Stimulated activated CD4-positive, alpha-beta T cell treated with anti-CD3 and anti-CD28 coated beads, Interleukin-4, amount 100 ng/mL, for 24 hours (primary cell): ENCODE measurements around the gene ZPBP2.
"Not testable (repeated sequence)": the region's sequence is repeated elsewhere in the genome, so short reads cannot be mapped to it uniquely, and the experiment has no call there.

Experiments
- DNase-seq: peaks from one replicate; pipeline ENCODE4 v3.0.0-alpha.2; 2020

Gene ZPBP2

GRCh38 chr17:39855911-39856649 lies 11.9 kb upstream of the ZPBP2 start:
- not testable (repeated sequence) for DNase-seq

GRCh38 chr17:39861235-39861634 lies 6.8 kb upstream of the ZPBP2 start:
- no peak for DNase-seq

GRCh38 chr17:39863244-39863917 lies 4.6 kb upstream of the ZPBP2 start:
- DNase-seq, result no peak

- peak; percentile 86 for DNase-seq
Observed at GRCh38 chr17:39863918-39864746, 3.9 kb upstream of the ZPBP2 start, which contains the start of gene IKZF3. TSS of gene IKZF3 (minus strand) at chr17:39864312. CDS start at chr17:39864126, 186 bp downstream.

- no peak for DNase-seq
Observed at GRCh38 chr17:39866013-39866730, 1.8 kb upstream of the ZPBP2 start.

GRCh38 chr17:39867084-39867879 lies 720 bp upstream of the ZPBP2 start:
- DNase-seq, result peak; percentile 78

DNA sequence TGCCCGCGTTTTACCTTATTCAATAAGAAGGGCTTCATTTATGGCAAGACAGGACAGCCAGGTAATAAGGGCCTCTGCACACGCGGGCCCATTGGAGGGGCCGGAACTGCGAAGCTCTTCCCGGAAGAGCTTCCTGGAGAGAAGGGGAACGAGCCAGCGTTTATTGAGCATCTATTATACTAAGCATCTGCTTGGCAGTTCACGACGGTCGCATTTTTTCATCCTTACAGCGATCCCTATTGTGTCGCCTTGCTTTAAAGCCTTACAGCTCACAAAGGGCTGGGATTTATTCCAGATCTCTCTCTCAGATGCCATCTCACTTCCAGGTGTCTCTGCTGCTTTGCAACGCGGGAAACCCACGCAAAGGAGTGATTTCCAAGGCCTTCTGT lies 546 bp downstream of the ZPBP2 start:
- DNase-seq, result no peak

DNA sequence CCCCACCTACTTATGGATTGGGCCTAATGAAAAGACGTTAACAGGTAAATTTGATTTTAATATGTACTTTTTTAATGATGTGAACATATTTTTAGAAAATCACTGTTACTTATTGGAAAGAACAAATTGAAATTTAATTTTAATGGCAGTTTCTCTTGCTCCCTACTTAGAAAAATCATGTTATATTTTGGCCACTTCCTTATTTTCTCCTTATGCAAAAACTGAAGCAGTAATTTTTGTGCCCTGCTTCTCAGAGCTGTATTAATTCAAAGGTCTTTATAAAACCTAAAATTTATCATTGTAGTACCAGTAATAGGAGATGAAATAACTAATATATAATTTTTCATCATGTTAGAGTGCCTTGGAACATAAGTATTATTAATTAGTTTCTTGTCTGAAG lies 2.8 kb downstream of the ZPBP2 start:
- DNase-seq, result no peak

DNA sequence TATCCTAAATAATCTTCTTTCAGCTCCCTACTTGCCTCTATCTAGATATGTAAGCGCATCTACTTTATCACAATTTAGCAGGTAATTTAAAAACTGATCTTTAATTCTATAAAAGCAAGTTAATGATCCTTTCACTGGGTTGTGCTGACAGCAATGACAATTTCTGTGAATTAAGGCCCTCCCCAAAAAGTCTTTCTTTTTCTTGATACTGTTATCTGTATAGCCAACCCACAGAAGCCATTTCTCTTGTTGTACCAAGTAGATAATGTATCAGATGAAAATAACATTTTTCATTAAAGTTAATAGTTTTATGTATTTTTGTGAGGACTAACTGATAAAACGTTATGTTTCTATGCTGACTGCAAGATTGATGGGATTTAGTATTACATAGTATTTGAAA lies 3.8 kb downstream of the ZPBP2 start:
- no peak for DNase-seq

DNA sequence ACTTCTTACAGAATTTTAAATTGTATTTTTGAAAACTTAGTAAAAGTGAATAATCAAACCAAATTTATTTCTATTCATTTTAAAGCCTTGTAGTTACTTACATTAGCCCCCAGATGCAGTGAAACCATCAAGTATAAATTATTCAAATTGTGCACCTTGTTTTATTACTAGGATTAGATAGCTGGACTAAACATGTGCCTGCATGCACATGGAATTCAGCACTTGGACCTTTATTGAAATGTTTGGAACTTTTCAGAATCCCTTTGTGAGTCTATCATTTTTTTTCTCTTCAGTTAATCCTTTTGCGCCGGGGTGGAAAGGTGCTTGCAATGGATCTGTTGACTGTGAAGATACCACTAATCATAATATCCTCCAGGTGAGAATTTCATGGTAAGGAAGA lies 4.7 kb downstream of the ZPBP2 start:
- no peak for DNase-seq

DNA sequence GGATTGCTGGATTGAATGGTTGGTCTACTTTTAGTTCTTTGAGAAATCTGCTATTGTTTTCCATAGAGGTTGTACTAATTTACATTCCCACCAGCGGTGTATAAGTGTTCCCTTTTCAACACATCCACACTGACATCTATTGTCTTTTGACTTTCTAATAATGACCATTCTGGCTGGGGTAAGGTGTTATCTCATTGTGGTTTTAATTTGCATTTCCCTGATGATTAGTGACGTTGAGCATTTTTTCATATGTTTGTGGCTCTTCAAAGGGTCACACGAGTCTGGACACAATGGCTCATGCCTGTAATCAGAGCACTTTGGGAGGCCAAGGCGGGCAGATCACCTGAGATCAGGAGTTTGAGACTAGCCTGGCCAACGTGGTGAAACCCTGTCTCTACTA lies 18.1 kb downstream of the ZPBP2 start:
- not testable (repeated sequence) for DNase-seq

- DNase-seq, result no peak
Observed at GRCh38 chr17:39887078-39887477, 19.1 kb downstream of the ZPBP2 start.

- no peak for DNase-seq
Observed at GRCh38 chr17:39889200-39889599, 21.2 kb downstream of the ZPBP2 start.

DNA sequence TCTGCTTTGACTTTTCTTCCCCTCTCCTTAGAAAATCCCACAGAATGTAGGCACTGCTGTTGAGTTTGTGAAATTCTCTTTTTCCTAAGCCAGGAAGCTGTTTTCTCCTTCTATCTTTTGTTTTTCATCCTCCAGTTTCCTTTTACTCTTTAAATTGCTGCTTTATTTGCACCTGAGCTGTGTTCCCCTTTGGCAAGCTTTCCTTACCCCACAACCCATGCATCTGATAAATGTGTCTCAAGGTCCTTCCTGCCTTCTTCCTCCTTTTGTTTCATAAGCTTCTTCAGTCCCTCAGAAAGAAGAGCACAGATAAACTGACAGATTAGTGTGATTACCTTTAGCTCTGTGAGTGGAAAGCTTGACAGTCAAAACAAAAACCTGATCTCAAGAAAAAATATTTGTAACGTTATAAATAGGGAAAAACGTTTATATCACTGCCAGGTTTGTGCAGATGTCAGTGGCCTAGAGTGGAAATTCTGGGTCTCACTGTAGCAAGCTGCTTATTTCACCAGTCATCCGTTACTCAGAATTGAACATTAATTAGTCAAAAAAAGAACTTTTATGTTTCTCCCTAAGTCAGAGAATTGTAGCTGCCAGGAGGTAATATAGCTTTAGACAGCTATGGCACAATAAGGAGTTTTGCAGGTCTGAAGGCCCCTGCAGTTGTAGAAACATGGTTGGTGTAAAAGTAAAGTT lies 26.8 kb downstream of the ZPBP2 start:
- no peak for DNase-seq

DNA sequence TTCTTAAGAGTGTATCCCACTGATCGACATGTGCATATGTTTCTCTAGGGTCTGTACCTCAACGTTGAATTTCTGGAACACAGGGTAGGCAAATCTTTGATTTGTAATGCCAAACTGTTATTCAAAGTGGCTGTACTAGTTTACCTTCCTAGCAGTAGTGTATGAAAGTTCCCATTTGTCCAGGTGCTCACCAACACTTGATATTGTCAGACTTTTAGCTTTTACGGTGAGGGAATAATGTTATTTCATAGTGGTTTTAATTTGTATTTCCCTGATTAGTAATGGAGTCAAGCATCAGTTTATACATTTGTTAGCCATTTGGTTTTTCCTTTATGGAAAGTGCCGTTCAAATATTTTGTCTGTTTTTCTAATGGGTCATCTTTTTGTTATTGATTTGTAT lies 30.1 kb downstream of the ZPBP2 start:
- DNase-seq, result no peak

GRCh38 chr17:39899215-39899614 lies 31.2 kb downstream of the ZPBP2 start:
- no peak for DNase-seq

GRCh38 chr17:39902027-39902426 lies 34.0 kb downstream of the ZPBP2 start:
- not testable (repeated sequence) for DNase-seq

- no peak for DNase-seq
Observed at GRCh38 chr17:39903158-39903884, 35.3 kb downstream of the ZPBP2 start.

DNA sequence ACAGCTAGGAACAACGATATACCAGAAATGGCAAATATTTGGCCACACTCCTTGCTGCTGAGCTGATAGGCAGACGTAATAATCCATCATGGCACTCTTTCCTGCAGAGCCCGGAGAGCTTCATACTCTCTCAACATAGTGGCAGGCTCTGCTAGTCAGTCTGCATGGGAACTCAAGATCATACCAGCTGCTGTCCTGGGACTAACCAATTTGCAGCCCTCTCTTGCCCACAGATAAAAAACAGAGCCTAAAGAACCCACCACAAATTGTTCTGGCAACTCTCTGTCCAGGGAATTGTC lies 36.9 kb downstream of the ZPBP2 start:
- DNase-seq, result no peak

DNA sequence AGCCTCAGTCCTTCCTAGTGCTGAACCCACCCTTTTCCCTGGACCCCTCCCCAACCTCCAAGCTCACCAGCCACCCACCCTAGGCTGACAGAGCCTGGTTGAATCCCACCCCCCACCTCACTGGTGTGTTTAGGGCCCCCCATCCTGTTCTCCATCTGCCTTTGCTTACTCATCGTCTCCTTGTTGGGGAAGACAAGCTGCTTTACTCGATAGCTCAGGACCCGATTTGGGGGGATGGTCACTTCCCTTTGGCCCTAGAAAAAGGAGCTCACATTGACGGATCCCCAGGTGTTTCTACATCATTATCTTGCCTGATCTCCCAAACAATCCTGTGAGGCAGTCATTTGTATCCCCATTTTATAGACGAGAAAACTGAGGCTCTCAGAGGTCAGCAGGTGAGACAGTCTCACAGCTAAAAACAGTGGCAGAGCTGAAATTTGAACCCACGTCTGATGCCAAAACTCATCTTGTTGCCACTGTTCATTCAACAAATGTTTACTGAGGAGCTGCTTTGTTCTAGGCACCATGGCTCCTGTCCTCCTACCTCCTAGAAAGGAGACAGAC lies 40.9 kb downstream of the ZPBP2 start:
- no peak for DNase-seq

DNA sequence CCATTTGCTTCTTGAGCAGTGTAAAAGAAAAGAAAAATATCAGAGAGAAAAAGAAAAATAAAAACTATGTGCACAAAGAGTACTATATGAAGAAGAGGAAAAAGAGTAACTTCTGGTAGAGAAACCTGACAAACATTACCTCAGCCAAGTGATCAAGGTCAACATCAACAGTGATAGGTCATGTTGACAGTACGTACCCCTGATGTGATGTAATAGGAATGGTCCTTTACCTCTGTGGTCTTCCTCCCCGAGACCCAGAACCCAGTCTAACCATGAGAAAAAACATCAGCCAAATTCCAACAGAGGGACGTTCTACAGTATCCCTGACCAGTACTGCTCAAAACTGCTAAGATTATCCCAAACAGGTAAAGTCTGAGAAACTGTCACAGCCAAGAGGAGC lies 46.0 kb downstream of the ZPBP2 start:
- no peak for DNase-seq
